Measurements from ENCODE around the gene SLC25A39. TPM values are rescaled to one million over a fixed set of nuclear protein-coding genes. Genes with fewer than 3 reads are reported as not detected.
"Not testable (repeated sequence)": the region's sequence is repeated elsewhere in the genome, so short reads cannot be mapped to it uniquely, and the experiment has no call there.

SLC25A39 gene
- total and polyA plus RNA-seq, 8 donors = 55.5 to 121 (median 91.8) TPM

- Histone ChIP-seq H3K4me3 (no peak overlapping the region), H3K27me3 (no peaks in the 10 kb centered on the region), H3K9me3 (no peaks in the 10 kb centered on the region), H3K36me3 (no peaks in the 10 kb centered on the region), H3K27ac (peak overlapping the region in 1 of 2 donors; percentile 77), H3K4me1 (peaks cover 0 to 55% of the 10 kb centered on the region in 2 donors)
- intact Hi-C loops (cut with DNase I) = no loop called here
- TF ChIP-seq CTCF (IDR thresholded peaks at IDR 0.05) = no peak
- DNase-seq = peak in 1 of 4 donors; percentile 79
- peak; percentile 64 for ATAC-seq
Measured at GRCh38 chr17:44333371-44333770, 8.7 kb upstream of the SLC25A39 start.

GRCh38 chr17:44331249-44331760 is 6.7 kb upstream of the SLC25A39 start:
- peak in 2 of 4 donors; percentile 69 to 77 for DNase-seq
- Histone ChIP-seq H3K4me1 (peaks cover 5 to 63% of the 10 kb centered on the region in 2 donors), H3K27ac (peak overlapping the region in 1 of 2 donors; percentile 77), H3K9me3 (no peaks in the 10 kb centered on the region), H3K27me3 (no peaks in the 10 kb centered on the region), H3K4me3 (no peak overlapping the region), H3K36me3 (no peaks in the 10 kb centered on the region)
- ATAC-seq = peak; percentile 45
- intact Hi-C loops (cut with DNase I) = no loop called here
- TF ChIP-seq CTCF (IDR thresholded peaks at IDR 0.05) = peak; percentile 78

GRCh38 chr17:44330263-44330662 is 5.6 kb upstream of the SLC25A39 start:
- DNase-seq; H3K9me3 ChIP-seq; intact Hi-C loops (cut with DNase I); H3K27ac ChIP-seq; H3K4me3 ChIP-seq; ATAC-seq; H3K36me3 ChIP-seq; H3K27me3 ChIP-seq: not testable (repeated sequence)
- peaks cover 9 to 63% of the 10 kb centered on the region in 2 donors for H3K4me1 ChIP-seq

- intact Hi-C loops (cut with DNase I) = loop anchor here (5.0 to 10.0 kb wide), 2 partner anchors 115 to 117 kb away; partner anchors contain the start of gene UBTF (in 1 of the 2)
- not testable (repeated sequence) for ATAC-seq, H3K27me3 ChIP-seq, H3K27ac ChIP-seq, H3K36me3 ChIP-seq, DNase-seq, H3K9me3 ChIP-seq, H3K4me3 ChIP-seq
- H3K4me1 ChIP-seq = peaks cover 9 to 60% of the 10 kb centered on the region in 2 donors
Measured at GRCh38 chr17:44329516-44329915, 4.9 kb upstream of the SLC25A39 start.

- DNase-seq (no peak), ATAC-seq (no peak)
- Histone ChIP-seq H3K4me1 (peaks cover 16 to 56% of the 10 kb centered on the region in 2 donors), H3K27ac (no peak overlapping the region), H3K9me3 (no peaks in the 10 kb centered on the region), H3K4me3 (no peak overlapping the region), H3K36me3 (no peaks in the 10 kb centered on the region), H3K27me3 (no peaks in the 10 kb centered on the region)
- intact Hi-C loops (cut with DNase I) = loop anchor here (5.0 to 10.0 kb wide), 2 partner anchors 113 to 116 kb away; partner anchors contain the start of gene UBTF (in 1 of the 2)
- TF ChIP-seq CTCF (IDR thresholded peaks at IDR 0.05) = no peak
Measured at GRCh38 chr17:44327715-44328449, 3.3 kb upstream of the SLC25A39 start.

GRCh38 chr17:44326861-44327444 is 2.3 kb upstream of the SLC25A39 start:
- no peak for TF ChIP-seq CTCF (IDR thresholded peaks at IDR 0.05)
- peaks cover 0 to 8% of the 10 kb centered on the region in 2 donors for H3K36me3 ChIP-seq
- peaks cover 16 to 48% of the 10 kb centered on the region in 2 donors for H3K4me1 ChIP-seq
- no peaks in the 10 kb centered on the region for H3K27me3 ChIP-seq
- ATAC-seq (peak; percentile 81), DNase-seq (peak; percentile 91 to 99 (median 98))
- intact Hi-C loops (cut with DNase I) = loop anchor here (5.0 to 10.0 kb wide), 2 partner anchors 112 to 115 kb away; partner anchors contain the start of gene UBTF (in 1 of the 2)
- peak overlapping the region in 1 of 2 donors; percentile 94 for H3K4me3 ChIP-seq
- H3K27ac ChIP-seq = no peak overlapping the region
- H3K9me3 ChIP-seq = no peaks in the 10 kb centered on the region

Data from left lung (tissue), 10 donors.